GM13977 (cell line): ENCODE data around the gene MUC4.

ENCODE experiments used
- DNase-seq: peaks from one replicate; pipeline ENCODE4 v3.0.0; 2012; ENCODE audit warnings: low spot score
- in situ Hi-C: fragments of 300-500 bp; cut with MboI; formaldehyde crosslinking; loops from one replicate; pipeline ENCODE4 v1.12.0; 2022; ENCODE audit warnings: low sequenced_read_pairs, low pct_unique_long_range_greater_than_20kb, mixed read lengths, inconsistent platforms; ENCODE audit not compliant: unreplicated experiment
- TF ChIP-seq, protein P1 (sequence below): IDR thresholded peaks from 2 replicates; pipeline ENCODE4 v1.5.1; 2012; ENCODE audit warnings: mild to moderate bottlenecking, control low read depth; ENCODE audit not compliant: insufficient read depth; ENCODE audit errors: extremely low read depth, missing control alignments

The MUC4 gene

DNA sequence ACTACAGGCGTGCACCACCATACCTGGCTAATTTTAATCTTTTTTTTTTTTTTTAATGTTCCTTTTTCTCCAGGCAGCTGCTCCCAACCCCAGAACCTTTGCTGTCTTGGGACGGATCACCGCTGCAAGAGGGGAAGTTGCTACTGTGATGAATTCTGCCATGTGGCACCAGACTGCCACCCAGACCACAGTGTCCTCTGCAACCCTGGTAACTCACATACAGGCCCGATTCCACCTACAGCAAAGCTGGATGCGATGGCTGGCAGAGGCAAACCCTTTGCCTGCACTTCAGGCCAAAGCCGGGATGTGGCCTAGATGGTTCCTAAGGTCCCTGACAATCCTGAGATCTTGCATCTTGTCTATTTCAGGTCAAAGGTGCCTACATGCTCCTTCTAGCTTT, 103.7 kb downstream of the MUC4 start:
- no peak for DNase-seq
- TF ChIP-seq, protein P1, sequence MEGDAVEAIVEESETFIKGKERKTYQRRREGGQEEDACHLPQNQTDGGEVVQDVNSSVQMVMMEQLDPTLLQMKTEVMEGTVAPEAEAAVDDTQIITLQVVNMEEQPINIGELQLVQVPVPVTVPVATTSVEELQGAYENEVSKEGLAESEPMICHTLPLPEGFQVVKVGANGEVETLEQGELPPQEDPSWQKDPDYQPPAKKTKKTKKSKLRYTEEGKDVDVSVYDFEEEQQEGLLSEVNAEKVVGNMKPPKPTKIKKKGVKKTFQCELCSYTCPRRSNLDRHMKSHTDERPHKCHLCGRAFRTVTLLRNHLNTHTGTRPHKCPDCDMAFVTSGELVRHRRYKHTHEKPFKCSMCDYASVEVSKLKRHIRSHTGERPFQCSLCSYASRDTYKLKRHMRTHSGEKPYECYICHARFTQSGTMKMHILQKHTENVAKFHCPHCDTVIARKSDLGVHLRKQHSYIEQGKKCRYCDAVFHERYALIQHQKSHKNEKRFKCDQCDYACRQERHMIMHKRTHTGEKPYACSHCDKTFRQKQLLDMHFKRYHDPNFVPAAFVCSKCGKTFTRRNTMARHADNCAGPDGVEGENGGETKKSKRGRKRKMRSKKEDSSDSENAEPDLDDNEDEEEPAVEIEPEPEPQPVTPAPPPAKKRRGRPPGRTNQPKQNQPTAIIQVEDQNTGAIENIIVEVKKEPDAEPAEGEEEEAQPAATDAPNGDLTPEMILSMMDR = no peak
- in situ Hi-C loops = no loop called here

DNA sequence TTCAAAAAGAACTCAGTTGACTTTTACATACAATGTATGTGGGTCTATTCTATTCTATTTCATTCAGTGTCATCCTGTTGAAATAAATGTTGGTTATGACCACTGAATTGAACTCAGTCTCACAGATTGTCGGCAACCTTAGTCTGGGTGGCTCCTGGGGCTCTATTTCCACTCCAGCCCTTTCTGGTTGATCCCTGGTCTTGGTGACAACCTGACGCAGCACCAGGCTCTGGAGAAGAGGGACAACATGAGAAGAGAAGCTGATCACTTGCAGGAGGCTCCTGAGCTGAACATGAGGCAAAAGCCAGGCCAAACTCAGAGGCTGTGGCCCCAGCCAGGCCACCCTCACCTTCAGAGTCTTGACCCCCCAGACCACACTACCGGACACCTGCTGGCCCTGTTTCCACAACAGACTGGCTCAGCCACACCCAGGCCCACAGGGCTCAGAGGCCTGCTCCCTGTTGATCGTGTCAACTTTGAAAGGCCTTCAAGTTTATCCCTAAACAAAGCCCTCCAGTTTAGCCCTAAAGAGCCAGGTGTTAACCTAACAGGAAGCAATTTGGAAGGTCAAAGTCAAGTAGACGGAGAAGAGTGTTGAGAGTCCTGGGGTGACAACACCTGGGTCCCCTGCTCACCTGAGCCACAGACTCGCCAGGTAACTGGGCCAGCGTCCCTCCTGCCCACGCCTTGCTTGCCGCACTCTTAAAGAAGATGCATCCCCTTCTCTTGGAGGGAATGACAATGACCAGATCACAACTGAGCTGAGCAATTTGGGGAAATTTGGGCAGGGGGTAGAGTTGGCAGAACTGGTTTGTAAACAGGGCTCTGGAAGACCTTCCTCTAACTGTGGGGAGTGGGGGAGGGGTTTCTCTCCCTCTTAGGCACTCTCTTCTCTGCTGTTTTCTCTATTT, 106.4 kb downstream of the MUC4 start:
- in situ Hi-C loops = no loop called here
- DNase-seq = no peak
- TF ChIP-seq, protein P1 = no peak

DNA sequence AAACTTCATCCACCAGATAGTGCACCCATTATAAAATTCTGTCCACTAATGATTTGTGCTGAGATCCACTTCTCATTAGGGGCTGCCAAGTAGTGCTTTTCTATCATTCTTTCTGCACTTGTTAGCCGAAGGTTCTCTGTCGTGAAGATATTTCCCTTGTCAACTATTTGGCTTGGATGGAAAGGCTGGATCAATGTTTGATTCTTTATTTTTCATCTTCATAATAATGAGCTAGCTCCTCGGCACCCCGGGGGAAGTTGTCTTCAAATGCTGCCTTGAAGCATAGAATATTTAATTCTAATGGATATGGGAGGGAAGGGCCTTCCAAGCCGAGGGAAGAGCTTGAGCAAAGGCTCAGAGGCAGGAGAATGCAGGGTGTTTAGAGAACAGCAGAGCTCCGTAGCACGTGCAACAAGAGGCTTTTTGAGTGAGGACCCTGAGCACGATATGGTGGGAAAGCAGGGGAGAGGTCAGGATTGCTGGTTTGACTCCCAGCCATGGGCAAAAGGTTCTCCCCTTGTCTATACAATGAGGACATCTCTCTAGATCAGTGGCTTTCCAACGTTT, 107.2 kb downstream of the MUC4 start:
- no peak for DNase-seq
- TF ChIP-seq, protein P1 = no peak
- in situ Hi-C loops = no loop called here

DNA sequence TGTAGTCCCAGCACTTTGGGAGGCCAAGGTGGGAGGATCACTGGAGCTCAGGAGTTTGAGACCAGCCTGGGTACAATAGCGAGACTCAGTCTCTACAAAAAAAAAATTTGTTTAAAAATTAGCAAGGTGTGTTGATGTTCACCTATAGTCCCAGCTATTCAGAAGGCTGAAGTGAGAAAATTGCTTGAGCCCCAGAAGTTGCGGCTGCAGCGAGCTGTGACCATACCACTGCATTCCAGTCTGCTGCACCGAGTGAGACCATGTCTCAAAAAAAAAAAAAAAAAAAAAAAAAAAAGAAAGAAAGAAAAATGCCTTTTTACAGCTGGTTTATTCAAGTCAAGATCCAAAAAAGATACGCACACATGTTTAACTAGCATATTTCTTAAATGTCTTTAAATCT, 108.0 kb downstream of the MUC4 start:
- in situ Hi-C loops = no loop called here
- TF ChIP-seq, protein P1 = no peak
- no peak for DNase-seq

DNA sequence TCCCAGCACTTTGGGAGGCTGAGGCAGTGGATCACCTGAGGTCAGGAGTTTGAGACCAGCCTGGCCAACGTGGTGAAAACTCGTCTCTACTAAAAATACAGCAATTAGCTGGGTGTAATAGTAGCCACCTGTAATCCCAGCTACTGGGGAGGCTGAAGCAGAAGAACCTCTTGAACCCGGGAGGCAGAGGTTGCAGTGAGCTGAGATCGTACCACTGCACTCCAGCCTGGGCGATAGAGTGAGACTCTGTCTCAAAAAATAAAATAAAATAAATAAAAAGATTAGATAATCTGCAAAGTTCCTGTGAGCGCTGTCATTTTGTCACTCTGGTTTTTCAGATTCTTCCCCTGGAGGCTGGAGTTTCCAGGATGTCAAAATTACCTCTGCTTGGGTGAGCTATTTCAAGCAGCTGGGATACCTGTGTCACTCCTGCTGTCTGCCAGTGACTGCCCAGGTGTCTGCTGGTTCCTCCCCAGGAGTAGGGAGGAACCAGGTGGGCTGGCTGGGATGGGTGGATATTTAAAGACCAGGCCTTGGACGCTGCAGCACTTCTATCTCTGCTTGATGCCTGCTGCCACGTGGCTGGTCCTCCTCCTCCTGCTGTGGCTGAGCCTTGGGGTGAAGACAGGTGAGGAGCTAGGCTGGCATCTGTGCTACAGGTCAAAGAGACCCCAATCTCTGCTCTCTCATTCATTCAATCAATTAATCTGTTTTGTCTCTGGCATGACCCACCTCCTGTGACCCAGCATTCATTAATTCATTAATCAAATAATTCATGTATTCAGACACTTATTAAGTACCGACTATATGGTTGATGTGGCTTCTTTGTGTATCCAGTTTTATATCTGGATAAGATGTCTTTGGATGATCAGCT, 110.5 kb downstream of the MUC4 start:
- TF ChIP-seq, protein P1 = no peak
- DNase-seq = no peak
- in situ Hi-C loops = no loop called here

DNA sequence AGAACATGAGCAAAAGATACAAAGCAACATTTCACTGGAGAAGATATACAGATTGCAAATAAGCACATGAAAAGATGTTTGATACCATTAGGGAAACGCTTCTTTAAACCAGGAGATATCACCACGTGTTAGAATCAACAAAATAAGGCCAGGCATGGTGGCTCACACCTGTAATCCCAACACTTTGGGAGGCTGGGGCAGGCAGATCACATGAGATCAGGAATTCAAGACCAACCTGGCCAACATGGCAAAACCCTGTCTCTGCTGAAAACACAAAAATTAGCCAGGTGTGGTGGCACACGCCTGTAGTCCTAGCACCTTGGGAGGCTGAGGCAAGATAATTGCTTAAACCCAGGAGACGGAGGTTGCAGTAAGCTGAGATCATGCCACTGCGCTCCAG, 111.4 kb downstream of the MUC4 start:
- DNase-seq = no peak
- TF ChIP-seq, protein P1 = no peak
- in situ Hi-C loops = no loop called here
